Tibial nerve (tissue), 4 donors: Measurements from ENCODE around the gene AKAP7.

Experiments
- EP300 ChIP-seq, 2 donors: sonication (generic); formaldehyde crosslinking; IDR thresholded peaks; one replicate each; pipeline ENCODE4 v1.6.1; 2017; ENCODE audit warnings: antibody characterized with exemption in 2 of 2, mild to moderate bottlenecking in 1 of 2
- POLR2A ChIP-seq, 2 donors: fragments of 450-650 bp; IDR thresholded peaks; one replicate each; pipeline ENCODE4 v1.6.1; 2017; ENCODE audit warnings: antibody characterized with exemption in 2 of 2, mild to moderate bottlenecking in 2 of 2, moderate library complexity in 2 of 2
- TF ChIP-seq, protein P1 (sequence below), 5 experiments: fragments of 200-600 bp in 3 of 5; fragments of 450-650 bp in 2 of 5; sonication (generic) in 3 of 5; IDR thresholded peaks; one replicate each; pipeline ENCODE4 v1.5.1; 2016 to 2019; ENCODE audit warnings: antibody characterized with exemption in 5 of 5, mild to moderate bottlenecking in 3 of 5, moderate library complexity in 2 of 5

DNA sequence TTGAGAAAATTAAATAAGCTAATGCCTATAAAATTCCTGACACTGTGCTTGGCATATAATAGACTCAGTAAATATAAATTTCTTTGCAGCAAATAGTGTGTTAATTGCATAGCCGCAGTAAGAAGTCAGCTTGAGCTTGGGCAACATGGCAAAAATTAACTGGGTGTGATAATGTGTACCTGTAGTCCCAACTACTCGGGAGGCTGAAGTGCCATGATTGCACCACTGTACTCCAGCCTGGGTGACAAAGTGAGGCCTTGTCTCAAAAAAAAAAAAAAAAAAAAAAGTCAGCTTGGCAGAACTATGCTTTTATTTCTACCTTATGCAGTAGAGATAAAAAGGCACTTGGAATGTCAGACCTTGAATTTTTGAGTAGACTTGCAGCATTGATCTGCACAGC, 121.8 kb downstream of the AKAP7 start:
- TF ChIP-seq, protein P1, sequence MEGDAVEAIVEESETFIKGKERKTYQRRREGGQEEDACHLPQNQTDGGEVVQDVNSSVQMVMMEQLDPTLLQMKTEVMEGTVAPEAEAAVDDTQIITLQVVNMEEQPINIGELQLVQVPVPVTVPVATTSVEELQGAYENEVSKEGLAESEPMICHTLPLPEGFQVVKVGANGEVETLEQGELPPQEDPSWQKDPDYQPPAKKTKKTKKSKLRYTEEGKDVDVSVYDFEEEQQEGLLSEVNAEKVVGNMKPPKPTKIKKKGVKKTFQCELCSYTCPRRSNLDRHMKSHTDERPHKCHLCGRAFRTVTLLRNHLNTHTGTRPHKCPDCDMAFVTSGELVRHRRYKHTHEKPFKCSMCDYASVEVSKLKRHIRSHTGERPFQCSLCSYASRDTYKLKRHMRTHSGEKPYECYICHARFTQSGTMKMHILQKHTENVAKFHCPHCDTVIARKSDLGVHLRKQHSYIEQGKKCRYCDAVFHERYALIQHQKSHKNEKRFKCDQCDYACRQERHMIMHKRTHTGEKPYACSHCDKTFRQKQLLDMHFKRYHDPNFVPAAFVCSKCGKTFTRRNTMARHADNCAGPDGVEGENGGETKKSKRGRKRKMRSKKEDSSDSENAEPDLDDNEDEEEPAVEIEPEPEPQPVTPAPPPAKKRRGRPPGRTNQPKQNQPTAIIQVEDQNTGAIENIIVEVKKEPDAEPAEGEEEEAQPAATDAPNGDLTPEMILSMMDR (IDR thresholded peaks at IDR 0.05): no peak
- no peak for TF ChIP-seq EP300 (IDR thresholded peaks at IDR 0.05)
- no peak for TF ChIP-seq POLR2A (IDR thresholded peaks at IDR 0.05)
